GM23338 (cell line): ENCODE results near the gene MEPE. TPM values are rescaled to one million over a fixed set of nuclear protein-coding genes. Genes with fewer than 3 reads are reported as not detected.

ENCODE experiments used
- ATAC-seq: fragments of 200-7000 bp; cut with Tn5 transposase; 3 replicates; pipeline ENCODE4 v1.9.1; 2020
- DNase-seq: peaks from one replicate; pipeline ENCODE4 v3.0.0-alpha.2; 2015; ENCODE audit warnings: low spot score
- H2AFZ ChIP-seq: fragments of 200-600 bp; sonication (generic); 2 replicates; pipeline ENCODE4 v1.8.0; 2016; ENCODE audit warnings: antibody characterized with exemption, mild to moderate bottlenecking, moderate library complexity
- H3F3A ChIP-seq: fragments of 200-600 bp; sonication (generic); replicated peaks from 2 replicates; pipeline ENCODE4 v1.8.0; 2017; ENCODE audit warnings: antibody characterized with exemption, mixed run types, low read depth
- H3K27ac ChIP-seq: fragments of 200-600 bp; sonication (generic); 2 replicates; pipeline ENCODE4 v1.6.1; 2016; ENCODE audit warnings: low read depth
- H3K27me3 ChIP-seq: fragments of 200-600 bp; sonication (generic); 2 replicates; pipeline ENCODE4 v1.8.0; 2016; ENCODE audit warnings: mild to moderate bottlenecking, mixed run types, moderate library complexity; ENCODE audit not compliant: insufficient read depth
- H3K36me3 ChIP-seq: fragments of 200-600 bp; sonication (generic); 2 replicates; pipeline ENCODE4 v1.8.0; 2016; ENCODE audit warnings: mild to moderate bottlenecking; ENCODE audit not compliant: insufficient read depth
- H3K4me1 ChIP-seq: fragments of 200-600 bp; sonication (generic); 2 replicates; pipeline ENCODE4 v1.8.0; 2016; ENCODE audit warnings: mild to moderate bottlenecking, moderate library complexity; ENCODE audit not compliant: insufficient read depth
- H3K4me2 ChIP-seq: fragments of 200-600 bp; sonication (generic); 2 replicates; pipeline ENCODE4 v1.7.1; 2017; ENCODE audit warnings: mixed run types
- H3K4me3 ChIP-seq: fragments of 200-600 bp; sonication (generic); 2 replicates; pipeline ENCODE4 v1.6.1; 2016; ENCODE audit warnings: mixed run types
- H3K79me2 ChIP-seq: fragments of 200-600 bp; sonication (generic); replicated peaks from 2 replicates; pipeline ENCODE4 v1.8.0; 2017; ENCODE audit warnings: mild to moderate bottlenecking; ENCODE audit not compliant: insufficient read depth
- H3K9me2 ChIP-seq: fragments of 200-600 bp; sonication (generic); 2 replicates; pipeline ENCODE4 v1.8.0; 2017; ENCODE audit not compliant: insufficient read depth
- H4K20me1 ChIP-seq: fragments of 200-600 bp; sonication (generic); replicated peaks from 2 replicates; pipeline ENCODE4 v1.8.0; 2017; ENCODE audit warnings: mild to moderate bottlenecking; ENCODE audit not compliant: insufficient read depth
- H3K27ac Mint-ChIP-seq: 2 replicates; pipeline ENCODE4 v1.8.0; 2020; ENCODE audit warnings: inconsistent platforms, mild to moderate bottlenecking, moderate library complexity, mixed read lengths
- H3K27me3 Mint-ChIP-seq: 3 replicates; pipeline ENCODE4 v1.8.0; 2022; ENCODE audit warnings: low read depth, mild to moderate bottlenecking, moderate library complexity, mixed read lengths, inconsistent platforms; ENCODE audit not compliant: insufficient read depth, poor library complexity
- H3K36me3 Mint-ChIP-seq: 3 replicates; pipeline ENCODE4 v1.8.0; 2021; ENCODE audit warnings: low read depth, mild to moderate bottlenecking, inconsistent platforms, moderate library complexity, mixed read lengths
- H3K4me1 Mint-ChIP-seq: 3 replicates; pipeline ENCODE4 v1.8.0; 2020; ENCODE audit warnings: mild to moderate bottlenecking, inconsistent platforms, mixed read lengths
- H3K4me3 Mint-ChIP-seq: 3 replicates; pipeline ENCODE4 v1.8.0; 2021; ENCODE audit warnings: moderate library complexity, mild to moderate bottlenecking, inconsistent platforms, mixed read lengths
- H3K9me3 Mint-ChIP-seq: 3 replicates; pipeline ENCODE4 v1.8.0; 2020; ENCODE audit warnings: moderate library complexity, mild to moderate bottlenecking, inconsistent platforms, mixed read lengths
- CREB1 ChIP-seq: fragments of 250-450 bp; sonication (Bioruptor Pico); IDR thresholded peaks from 2 replicates; pipeline ENCODE4 v1.5.0; 2020; ENCODE audit warnings: low read depth, mild to moderate bottlenecking, moderate library complexity
- CTCF ChIP-seq, 2 experiments: fragments of 200-600 bp in 1 of 2; sonication (generic) in 1 of 2; conservative IDR thresholded peaks; 2 replicates each; pipeline versions ENCODE4 v1.5.1 to v1.6.1; 2016 to 2017; ENCODE audit warnings: antibody characterized with exemption in 2 of 2, low read depth in 2 of 2, mild to moderate bottlenecking in 2 of 2, moderate library complexity in 1 of 2
- ETS1 ChIP-seq: IDR thresholded peaks from 2 replicates; pipeline ENCODE4 v1.6.1; 2016; ENCODE audit warnings: antibody characterized with exemption
- EZH2 ChIP-seq: fragments of 200-600 bp; sonication (generic); IDR thresholded peaks from one replicate; pipeline ENCODE4 v1.8.0; 2017; ENCODE audit warnings: antibody characterized with exemption, mild to moderate bottlenecking, low read depth; ENCODE audit not compliant: unreplicated experiment
- EZH2phosphoT487 ChIP-seq: fragments of 200-600 bp; sonication (generic); IDR thresholded peaks from one replicate; pipeline ENCODE4 v1.8.1; 2018; ENCODE audit warnings: antibody characterized with exemption; ENCODE audit not compliant: unreplicated experiment
- JUNB ChIP-seq: IDR thresholded peaks from one replicate; pipeline ENCODE4 v1.6.1; 2016; ENCODE audit warnings: antibody characterized with exemption; ENCODE audit not compliant: unreplicated experiment
- NANOG ChIP-seq: IDR thresholded peaks from 2 replicates; pipeline ENCODE4 v1.6.1; 2016; ENCODE audit warnings: antibody characterized with exemption, borderline replicate concordance
- POLR2AphosphoS5 ChIP-seq: IDR thresholded peaks from 2 replicates; pipeline ENCODE4 v1.6.1; 2016; ENCODE audit warnings: antibody characterized with exemption, low read depth
- REST ChIP-seq: IDR thresholded peaks from one replicate; pipeline ENCODE4 v1.6.1; 2018; ENCODE audit warnings: antibody characterized with exemption; ENCODE audit not compliant: unreplicated experiment
- STAT1 ChIP-seq: IDR thresholded peaks from one replicate; pipeline ENCODE4 v1.6.1; 2016; ENCODE audit warnings: antibody characterized with exemption; ENCODE audit not compliant: unreplicated experiment
- ZNF114 ChIP-seq: fragments of 250-450 bp; sonication (Bioruptor Pico); IDR thresholded peaks from 2 replicates; pipeline ENCODE4 v1.5.0; 2020; ENCODE audit warnings: mild to moderate bottlenecking, moderate library complexity
- ZNF331 ChIP-seq: fragments of 250-450 bp; sonication (Bioruptor Pico); IDR thresholded peaks from 2 replicates; pipeline ENCODE4 v1.5.0; 2020; ENCODE audit warnings: low read depth, mild to moderate bottlenecking, moderate library complexity
- ZNF462 ChIP-seq: fragments of 250-450 bp; sonication (Bioruptor Pico); IDR thresholded peaks from 2 replicates; pipeline ENCODE4 v1.5.0; 2020; ENCODE audit warnings: mild to moderate bottlenecking, moderate library complexity
- polyA plus RNA-seq: library from polyadenylated mRNA; unstranded; fragments of >200 nt; fragmentation: Nextera tagmentation; extraction: Ambion mirVana; gene quantifications from 2 replicates; pipeline ENCODE4 v1.2.1, GENCODE V29; 2016
- total RNA-seq: library from RNA; depleted of rRNA; stranded (reverse); fragments of >200 nt; shearing (Covaris generic); gene quantifications from 2 replicates; pipeline ENCODE4 v1.2.3, GENCODE V29; 2014

MEPE gene
- total and polyA plus RNA-seq, 2 experiments from 2014 or later: not detected

GRCh38 chr4:87857789-87858188 is 25.0 kb downstream of the MEPE start:
- Mint-ChIP-seq H3K4me3 (no peak overlapping the region), H3K36me3 (peaks cover 9% of the 10 kb centered on the region), H3K27me3 (peaks cover 3% of the 10 kb centered on the region), H3K27ac (no peak overlapping the region), H3K4me1 (peaks cover 25% of the 10 kb centered on the region), H3K9me3 (peaks cover 5% of the 10 kb centered on the region; the same call in 2 of the 3 replicates)
- ATAC-seq (no peak), DNase-seq (no peak)
- H3K27ac ChIP-seq: no peak overlapping the region
- no peaks in the 10 kb centered on the region for H3K36me3 ChIP-seq
- H3K9me2 ChIP-seq: no peaks in the 10 kb centered on the region; the same call in 1 of the 2 replicates
- H3K79me2 ChIP-seq: no peaks in the 10 kb centered on the region
- TF ChIP-seq POLR2AphosphoS5: no peak
- TF ChIP-seq CREB1: no peak
- no peak for TF ChIP-seq ZNF331 (CRISPR knock-in tag)
- TF ChIP-seq EZH2phosphoT487: no peak
- TF ChIP-seq NANOG: no peak
- TF ChIP-seq EZH2: no peak
- TF ChIP-seq STAT1: no peak
- no peak for TF ChIP-seq ETS1
- no peak for TF ChIP-seq JUNB
- no peak for TF ChIP-seq REST
- TF ChIP-seq ZNF462 (CRISPR knock-in tag): no peak
- no peak for TF ChIP-seq CTCF (conservative IDR thresholded peaks at IDR 0.05; ENCODE audit: low read depth in 2 of 2)
- no peak for TF ChIP-seq ZNF114
- H3K4me3 ChIP-seq: no peak overlapping the region
- no peaks in the 10 kb centered on the region for H3K27me3 ChIP-seq
- peaks cover 12% of the 10 kb centered on the region for H3K4me1 ChIP-seq
- H2AFZ ChIP-seq: no peak overlapping the region
- no peaks in the 10 kb centered on the region for H4K20me1 ChIP-seq
- H3F3A ChIP-seq: no peaks in the 10 kb centered on the region
- no peak overlapping the region for H3K4me2 ChIP-seq
